Ovary (tissue), 9 donors: ENCODE measurements around the gene AGAP9. TPM values are rescaled to one million over a fixed set of nuclear protein-coding genes. Genes with fewer than 3 reads are reported as not detected.
"Not testable (repeated sequence)": the region's sequence is repeated elsewhere in the genome, so short reads cannot be mapped to it uniquely, and the experiment has no call there.

Experiments used
- DNase-seq, 5 donors: peaks; one replicate each; pipeline ENCODE4 v3.0.0-alpha.2; 2019 to 2020
- H3K27ac ChIP-seq, 2 donors: fragments of 200-600 bp; one replicate each; pipeline versions ENCODE4 v1.5.1 to v1.8.0; 2019 to 2022
- H3K27me3 ChIP-seq: fragments of 200-600 bp; one replicate; pipeline ENCODE4 v1.8.0; 2022
- H3K36me3 ChIP-seq: fragments of 200-600 bp; sonication (generic); one replicate; pipeline ENCODE4 v1.5.1; 2019
- H3K4me1 ChIP-seq: one replicate; pipeline ENCODE4 v1.8.1; 2013; ENCODE audit warnings: mild to moderate bottlenecking, moderate library complexity; ENCODE audit not compliant: insufficient read depth
- H3K4me3 ChIP-seq: fragments of 200-600 bp; sonication (generic); one replicate; pipeline ENCODE4 v1.5.1; 2017
- H3K9me3 ChIP-seq, 2 donors: fragments of 200-600 bp in 1 of 2; sonication (generic) in 1 of 2; one replicate each; pipeline versions ENCODE4 v1.5.1 to v1.8.1; 2013 to 2019; ENCODE audit warnings: mild to moderate bottlenecking in 1 of 2, moderate library complexity in 1 of 2
- WGBS, 3 donors: extraction: QIAGEN DNeasy Blood & Tissue Kit in 1 of 3; methylation state at CpG; one replicate each; pipeline versions ENCODE4 v1.1.5 to v1.1.7; 2013 to 2017; 5-methylcytosine and 5-hydroxymethylcytosine counted together
- intact Hi-C, 4 donors: fragments of 100-400 bp; cut with DNase I; formaldehyde crosslinking; loops; one replicate each; pipeline versions ENCODE4 v1.11.0 to v1.15.1; 2022 to 2023
- polyA plus RNA-seq, 2 donors: library from polyadenylated mRNA; stranded (reverse); fragments of 200-250 nt in 1 of 2; fragments of 350-450 nt in 1 of 2; fragmentation: Illumina TruSeq in 1 of 2; extraction: RNeasy Lipid Tissue Mini Kit (QIAGEN cat#74804) in 1 of 2; gene quantifications; one replicate each; pipeline ENCODE4 v1.2.3, GENCODE V29; 2013 to 2014
- total RNA-seq, 7 donors: library from RNA; depleted of rRNA in 2 of 7; stranded (reverse); fragments of >200 nt in 2 of 7; fragmentation: NEBNext Ultra II Directional in 3 of 7; extraction: Animal tissue kit (Norgen Biotek cat#: 25700) in 3 of 7; gene quantifications; one replicate each; pipeline versions ENCODE4 v1.1.0 to v1.2.4, GENCODE V29; 2016 to 2023
- donor health status: DM: no; HTN: no; CAD: no; lungs with moderate emphysema.
- donor health status: DM: no; HTN: no; CAD: no.
- donor health status: Bipolar disorder and iron deficiency.
- donor health status: DM: yes; HTN: yes; CAD: no.
- donor health status: DM: no; HTN: no; CAD: no.
- donor health status: DM: yes; HTN: yes; CAD: no.

The AGAP9 gene
- total and polyA plus RNA-seq, 9 donors: 1.3 to 11.3 (median 8.5) TPM

DNA sequence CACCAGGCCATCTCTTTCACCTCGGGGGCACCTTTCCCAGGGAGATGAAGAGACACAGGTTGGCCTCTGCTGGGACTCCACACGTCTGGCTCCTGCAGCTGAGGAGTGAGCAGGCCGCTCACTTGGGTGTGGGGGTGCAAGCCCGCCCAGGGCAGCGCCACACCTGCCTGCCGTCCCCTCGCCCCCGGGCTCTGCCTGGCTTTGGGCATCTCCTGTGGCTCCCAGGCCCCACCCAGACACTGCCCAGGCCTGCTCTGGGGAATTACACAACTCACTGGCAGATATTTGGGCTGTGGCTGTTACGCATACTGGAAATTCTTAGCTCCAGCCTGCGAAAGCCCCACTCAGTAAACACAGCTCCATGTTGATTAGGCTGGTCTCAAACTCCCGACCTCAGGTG lies 39.5 kb downstream of the AGAP9 start, which contains the start of gene ANXA8:
ANXA8 (minus strand) TSS at position 193 of the 400 bp plus-strand sequence; CDS start at position 11, 182 bp downstream.
- H3K4me3 ChIP-seq, H3K4me1 ChIP-seq, H3K27me3 ChIP-seq, DNase-seq, H3K27ac ChIP-seq, H3K9me3 ChIP-seq, H3K36me3 ChIP-seq, intact Hi-C loops: not testable (repeated sequence)
- 88 to 93% (median 89%) methylated on average over 8 to 9 of the region's 11 CpGs for WGBS, 3 donors

DNA sequence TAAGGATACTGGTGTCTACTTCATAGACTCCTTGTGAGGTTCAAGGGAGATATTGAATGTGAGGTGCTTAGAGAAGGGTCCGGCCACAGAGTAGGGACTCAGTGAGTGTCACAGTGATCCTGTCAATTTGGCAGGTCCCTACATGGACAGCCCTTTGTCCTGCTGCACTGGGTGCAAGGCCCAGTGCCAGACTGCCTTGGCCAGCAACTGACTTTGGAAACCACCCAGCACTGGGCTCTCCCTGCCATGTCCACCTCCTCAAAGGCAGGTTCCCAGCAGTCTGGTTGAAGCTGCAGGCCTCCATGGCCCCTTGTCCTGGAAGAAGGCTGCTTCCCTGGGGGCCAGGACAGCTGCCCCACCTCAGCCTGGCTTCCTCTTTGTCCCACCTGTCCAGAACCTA lies 41.1 kb downstream of the AGAP9 start:
- no CpG with 5 or more reads among the region's 1 CpG for WGBS, 3 donors

DNA sequence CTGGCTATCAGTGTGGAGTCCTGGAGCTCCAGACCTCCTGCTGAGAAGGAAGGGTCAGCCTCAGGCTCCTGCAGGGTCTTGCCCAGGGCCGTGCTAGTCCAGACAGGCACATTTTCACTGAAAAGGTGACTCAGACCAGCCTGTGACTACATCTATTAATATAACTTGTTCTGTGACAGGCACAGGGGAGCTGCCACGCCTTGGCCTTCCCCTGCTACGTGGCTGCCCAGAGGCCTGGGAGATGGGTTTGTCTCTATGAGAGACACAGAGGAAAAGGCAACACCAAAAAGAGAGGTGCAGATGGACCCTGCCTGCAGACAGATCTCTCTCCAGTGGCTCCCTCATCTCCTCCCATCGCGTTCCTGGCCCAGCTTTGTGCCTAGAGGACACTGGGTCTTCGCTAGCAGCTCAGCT lies 41.7 kb downstream of the AGAP9 start:
- H3K4me3 ChIP-seq, H3K4me1 ChIP-seq, intact Hi-C loops, H3K27ac ChIP-seq, H3K9me3 ChIP-seq, DNase-seq, H3K27me3 ChIP-seq, H3K36me3 ChIP-seq: not testable (repeated sequence)
- WGBS, 3 donors: 93 to 100% methylated on average over 3 to 5 of the region's 6 CpGs; no CpG with 5 or more reads in 1 of the 3 donors

More for the DNA sequence above, 41.1 kb downstream of the AGAP9 start:
- H3K9me3 ChIP-seq, H3K4me3 ChIP-seq, H3K27me3 ChIP-seq, H3K4me1 ChIP-seq, intact Hi-C loops, DNase-seq, H3K36me3 ChIP-seq, H3K27ac ChIP-seq: not testable (repeated sequence)

DNA sequence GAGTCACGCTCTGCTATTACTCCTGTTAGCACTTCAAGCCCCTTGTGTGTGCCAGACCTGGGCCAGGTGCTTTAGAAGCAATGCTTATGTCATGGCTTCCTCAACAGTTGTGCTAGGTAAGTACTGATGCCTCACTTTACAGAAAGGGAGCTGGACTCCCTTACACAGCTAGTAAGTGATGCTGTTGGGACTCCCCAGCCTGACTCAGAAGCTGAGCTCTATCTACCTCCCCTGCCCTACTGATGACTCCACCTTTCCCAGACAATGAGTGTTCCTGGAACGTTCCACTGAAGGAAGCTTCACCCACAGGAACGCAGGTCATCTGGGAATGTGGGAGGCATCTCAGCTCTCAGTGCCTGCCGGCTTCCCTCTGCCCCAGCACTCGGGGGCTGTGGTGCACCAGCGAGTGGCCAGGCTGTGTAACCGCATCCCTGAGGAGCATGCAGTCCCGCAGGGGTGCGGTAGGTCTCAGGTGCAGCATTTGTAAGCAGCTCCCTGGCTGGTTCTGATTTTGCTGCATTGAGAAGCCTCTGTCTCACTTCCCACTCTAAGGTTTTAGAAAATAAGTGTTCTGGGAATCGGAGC lies 42.2 kb downstream of the AGAP9 start:
- H3K4me1 ChIP-seq, H3K27ac ChIP-seq, H3K36me3 ChIP-seq, H3K4me3 ChIP-seq, DNase-seq, H3K27me3 ChIP-seq, H3K9me3 ChIP-seq, intact Hi-C loops: not testable (repeated sequence)
- 38 to 65% methylated on average over 4 to 8 of the region's 10 CpGs; no CpG with 5 or more reads in 1 of the 3 donors for WGBS, 3 donors

DNA sequence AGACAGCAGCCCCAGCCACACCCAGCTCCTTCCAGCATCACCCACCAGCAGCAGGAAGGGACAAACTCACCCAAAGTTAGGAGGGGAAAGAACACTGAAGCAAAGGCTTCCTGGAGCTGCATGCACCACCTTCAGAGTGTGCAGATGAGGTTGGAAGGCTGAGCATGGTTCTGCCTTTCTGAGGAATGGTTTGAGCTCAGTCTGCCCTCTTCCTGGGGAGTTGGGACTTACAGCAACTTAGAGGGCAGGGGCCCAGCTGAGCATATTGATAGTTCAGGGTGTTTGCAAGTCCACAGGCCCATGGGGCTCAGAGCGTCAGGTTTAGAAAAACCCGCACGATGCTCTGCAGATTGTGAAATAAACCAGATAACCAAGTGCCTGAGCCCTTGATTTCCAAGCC lies 43.3 kb downstream of the AGAP9 start:
- intact Hi-C loops, H3K27me3 ChIP-seq, DNase-seq, H3K4me1 ChIP-seq, H3K36me3 ChIP-seq, H3K27ac ChIP-seq, H3K9me3 ChIP-seq, H3K4me3 ChIP-seq: not testable (repeated sequence)
- WGBS, 3 donors: no CpG with 5 or more reads among the region's 3 CpGs

DNA sequence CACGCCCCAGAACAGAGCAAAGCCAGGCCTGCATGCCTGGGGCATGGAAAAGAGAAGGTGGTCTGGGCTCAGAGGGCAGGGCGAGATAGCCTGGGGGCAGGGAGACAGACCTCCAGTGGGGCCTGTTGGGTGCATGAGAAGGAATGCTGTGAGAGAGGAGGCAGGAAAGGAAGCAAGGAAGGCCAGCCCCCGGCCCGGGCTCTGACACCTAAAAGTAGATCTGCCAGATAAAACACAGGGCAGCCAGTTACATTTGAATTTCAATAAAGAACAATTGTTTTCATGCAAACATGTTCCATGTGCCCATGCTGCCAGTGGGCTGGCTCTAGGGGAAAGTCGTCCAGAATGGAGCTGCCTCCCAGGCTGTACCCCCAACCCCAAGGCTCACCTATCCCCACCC lies 45.3 kb downstream of the AGAP9 start:
- H3K36me3 ChIP-seq, intact Hi-C loops, H3K9me3 ChIP-seq, H3K27ac ChIP-seq, DNase-seq, H3K4me3 ChIP-seq, H3K27me3 ChIP-seq, H3K4me1 ChIP-seq: not testable (repeated sequence)
- WGBS, 3 donors: 74 to 83% methylated on average over 3 to 4 of the region's 5 CpGs; no CpG with 5 or more reads in 1 of the 3 donors

DNA sequence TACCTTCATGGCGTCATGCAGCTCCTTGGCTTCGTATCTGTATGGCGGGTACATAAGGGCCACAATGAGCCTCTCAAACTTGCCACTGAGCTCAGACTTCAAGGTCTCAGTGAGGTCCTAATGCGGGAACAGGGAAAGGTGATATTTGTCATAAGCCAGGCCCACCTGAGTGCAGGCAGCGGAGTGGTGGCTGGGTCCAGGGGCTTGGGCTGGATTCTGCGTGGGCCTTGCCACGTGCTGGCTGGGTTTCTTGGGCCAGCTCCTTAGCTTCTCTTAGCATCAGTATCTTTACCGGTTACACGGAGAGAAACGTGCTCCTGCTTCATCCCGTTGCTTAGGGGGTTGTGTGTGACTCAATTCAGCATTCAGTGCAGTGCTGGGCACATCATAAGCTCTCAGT lies 46.4 kb downstream of the AGAP9 start:
- H3K4me3 ChIP-seq, H3K36me3 ChIP-seq, H3K4me1 ChIP-seq, H3K9me3 ChIP-seq, DNase-seq, H3K27me3 ChIP-seq, H3K27ac ChIP-seq, intact Hi-C loops: not testable (repeated sequence)
- 90 to 93% methylated on average over 2 to 9 of the region's 11 CpGs; no CpG with 5 or more reads in 1 of the 3 donors for WGBS, 3 donors

DNA sequence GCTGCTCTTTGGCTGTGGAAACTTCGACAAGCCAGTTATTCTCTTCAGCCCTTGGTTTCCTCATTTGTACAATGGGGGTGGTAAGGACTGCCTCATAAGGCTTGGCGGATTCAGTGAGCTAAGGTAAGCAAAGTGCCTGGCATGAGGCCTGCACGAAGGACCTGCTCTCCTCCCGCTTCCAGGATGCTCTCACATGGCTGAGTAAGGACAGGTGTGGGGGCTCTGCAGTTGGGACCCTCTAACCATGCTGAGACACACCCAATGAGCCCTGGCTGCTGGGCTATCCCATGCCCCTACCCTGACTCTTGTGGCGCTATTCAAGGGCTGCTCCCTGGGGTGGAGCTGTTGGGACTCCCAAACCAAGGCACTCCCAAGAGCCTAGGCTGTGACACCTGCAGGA lies 48.3 kb downstream of the AGAP9 start:
- H3K9me3 ChIP-seq, H3K4me1 ChIP-seq, intact Hi-C loops, H3K4me3 ChIP-seq, H3K27me3 ChIP-seq, H3K36me3 ChIP-seq, DNase-seq, H3K27ac ChIP-seq: not testable (repeated sequence)
- WGBS, 3 donors: 75 to 100% (median 82%) methylated on average over 1 to 5 of the region's 5 CpGs

DNA sequence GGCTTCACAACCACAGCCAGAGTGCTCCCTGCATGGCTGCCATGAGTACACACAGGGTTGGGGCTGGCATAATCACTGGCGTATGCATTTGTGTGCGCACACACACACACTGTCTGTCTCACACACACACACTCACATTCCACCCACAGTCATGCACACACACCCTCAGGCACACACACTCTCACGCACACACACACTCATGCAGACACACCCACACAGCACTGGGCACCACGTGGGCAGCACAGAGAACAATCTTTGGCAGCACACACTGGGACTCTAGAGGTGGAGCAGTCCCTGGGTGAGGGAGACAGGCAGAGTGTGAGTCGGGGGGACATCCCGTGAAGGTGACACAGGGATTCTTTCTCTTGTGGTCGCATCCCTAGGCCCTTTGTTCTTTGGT lies 49.9 kb downstream of the AGAP9 start:
- H3K27ac ChIP-seq, H3K27me3 ChIP-seq, intact Hi-C loops, DNase-seq, H3K9me3 ChIP-seq, H3K36me3 ChIP-seq, H3K4me1 ChIP-seq, H3K4me3 ChIP-seq: not testable (repeated sequence)
- WGBS, 3 donors: no CpG with 5 or more reads among the region's 7 CpGs

DNA sequence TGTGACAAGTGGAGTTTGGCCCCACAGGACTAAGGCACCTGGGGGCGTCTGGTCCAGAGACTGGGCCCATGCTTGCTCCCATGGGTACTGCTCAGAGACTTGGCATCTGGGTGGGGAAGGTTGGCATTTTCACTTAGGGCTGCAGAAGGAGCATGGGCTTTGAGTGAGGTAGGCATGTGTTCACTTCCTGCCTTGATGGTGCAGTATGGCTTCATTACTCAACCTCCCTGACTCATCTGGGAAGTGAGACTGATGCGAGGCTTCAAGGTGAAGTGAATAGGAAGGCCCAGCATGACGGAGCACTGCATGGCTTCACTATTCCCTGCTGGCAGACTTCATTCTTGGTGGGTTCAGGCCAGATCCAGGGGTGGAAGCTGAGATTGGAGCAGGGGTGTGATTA lies 50.8 kb downstream of the AGAP9 start:
- intact Hi-C loops, H3K4me3 ChIP-seq, H3K4me1 ChIP-seq, H3K9me3 ChIP-seq, H3K36me3 ChIP-seq, H3K27ac ChIP-seq, DNase-seq, H3K27me3 ChIP-seq: not testable (repeated sequence)
- WGBS, 3 donors: 91% methylated on average over 1 of the region's 3 CpGs; no CpG with 5 or more reads in 2 of the 3 donors

DNA sequence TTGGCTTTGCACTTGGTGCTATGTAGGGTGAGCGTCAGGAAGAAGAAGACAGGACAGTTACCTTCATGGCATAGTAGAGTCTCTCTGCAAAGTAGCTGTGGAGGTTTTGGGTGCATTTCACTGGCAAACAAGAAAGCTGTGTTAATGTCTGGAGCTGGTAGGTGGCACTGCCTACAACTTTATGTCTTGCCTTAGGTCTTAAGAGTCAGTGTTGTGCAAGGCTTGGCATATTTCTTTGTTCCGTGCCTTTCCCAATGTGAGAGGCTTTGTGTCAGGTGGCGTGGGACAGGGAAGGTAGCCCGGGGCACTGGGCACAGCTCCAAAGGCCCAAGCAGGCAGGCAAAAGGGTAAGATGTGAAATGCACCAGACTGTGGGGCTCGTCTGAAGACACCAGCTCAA lies 51.4 kb downstream of the AGAP9 start:
- DNase-seq, H3K27me3 ChIP-seq, H3K4me3 ChIP-seq, H3K9me3 ChIP-seq, H3K27ac ChIP-seq, H3K36me3 ChIP-seq, H3K4me1 ChIP-seq, intact Hi-C loops: not testable (repeated sequence)
- WGBS, 3 donors: no CpG with 5 or more reads among the region's 5 CpGs

DNA sequence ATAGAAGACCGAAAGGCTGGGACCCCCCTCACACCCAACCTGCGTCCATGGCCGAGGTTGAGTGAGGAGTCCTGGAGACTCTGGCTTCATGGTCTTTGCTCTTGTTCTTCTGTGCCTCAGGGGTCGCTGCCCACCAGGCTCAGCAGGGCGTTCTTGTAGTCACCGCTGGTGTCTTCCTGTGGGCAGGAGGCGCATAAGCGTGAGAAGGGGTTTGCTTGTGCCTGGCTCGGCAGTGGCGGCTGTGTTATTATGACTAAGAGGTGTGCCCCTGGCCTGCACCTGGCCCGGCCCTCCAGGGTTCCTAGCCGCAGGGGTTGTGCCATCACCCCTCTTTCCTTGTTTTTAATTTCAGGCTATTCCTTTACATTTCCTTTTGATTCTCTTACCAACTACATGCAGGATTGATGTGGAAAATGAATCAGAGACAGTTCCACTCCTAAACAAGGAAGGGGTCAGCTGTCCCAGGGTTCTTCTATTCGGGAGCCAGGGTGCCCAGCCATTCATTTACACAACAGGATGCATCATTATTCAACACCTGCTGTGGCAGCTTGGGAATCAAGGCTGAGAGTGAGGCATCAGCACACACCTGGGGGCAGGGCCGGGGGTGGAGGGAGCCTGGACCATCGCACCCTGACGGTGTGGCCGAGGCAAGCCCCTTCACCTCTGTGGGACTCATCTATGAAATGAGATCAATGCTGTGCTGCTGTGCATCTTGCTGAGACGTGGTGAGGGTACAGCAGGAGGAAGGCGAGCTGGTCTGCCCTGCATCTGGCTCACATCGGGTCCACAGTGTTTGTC lies 54.5 kb downstream of the AGAP9 start:
- 94 to 96% (median 95%) methylated on average over 13 to 15 of the region's 20 CpGs for whole genome bisulfite sequencing, 3 donors
- H3K4me1 ChIP-seq, H3K27ac ChIP-seq, H3K9me3 ChIP-seq, DNase-seq, H3K27me3 ChIP-seq, H3K4me3 ChIP-seq, H3K36me3 ChIP-seq, intact Hi-C loops: not testable (repeated sequence)
